NCI-H446 (cell line): ENCODE data around the gene CKAP2L.

Experiments used
- DNase-seq, 2 experiments: peaks; one replicate each; lab custom pipeline; 2025; lab: John Stamatoyannopoulos, UW

Gene CKAP2L

GRCh38 chr2:112792419-112792818, 28.0 kb upstream of the CKAP2L start:
- no peak for DNase-seq

GRCh38 chr2:112791693-112792230, 27.4 kb upstream of the CKAP2L start:
- DNase-seq, result no peak

DNA sequence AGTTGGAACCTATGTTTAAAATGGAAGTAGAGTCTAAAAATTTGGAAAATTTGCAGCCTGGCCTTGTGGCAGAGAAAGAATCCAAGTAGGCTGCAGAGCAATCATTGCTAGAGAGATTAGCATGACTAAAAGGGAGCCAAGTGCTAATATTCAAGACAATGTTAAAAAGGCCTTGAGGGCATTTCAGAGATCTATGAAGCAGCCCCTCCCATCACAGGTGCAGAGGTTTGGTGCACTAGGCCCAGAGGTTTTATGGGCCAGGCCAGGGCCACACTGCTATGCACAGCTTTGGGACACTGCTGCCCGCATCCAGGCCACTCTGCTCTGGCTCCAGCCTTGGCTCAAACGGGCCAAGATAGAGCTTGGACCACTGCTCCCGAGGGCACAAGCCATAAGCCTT, 26.6 kb upstream of the CKAP2L start:
- no peak for DNase-seq

- no peak for DNase-seq
Observed at GRCh38 chr2:112790305-112790704, 25.9 kb upstream of the CKAP2L start.

DNA sequence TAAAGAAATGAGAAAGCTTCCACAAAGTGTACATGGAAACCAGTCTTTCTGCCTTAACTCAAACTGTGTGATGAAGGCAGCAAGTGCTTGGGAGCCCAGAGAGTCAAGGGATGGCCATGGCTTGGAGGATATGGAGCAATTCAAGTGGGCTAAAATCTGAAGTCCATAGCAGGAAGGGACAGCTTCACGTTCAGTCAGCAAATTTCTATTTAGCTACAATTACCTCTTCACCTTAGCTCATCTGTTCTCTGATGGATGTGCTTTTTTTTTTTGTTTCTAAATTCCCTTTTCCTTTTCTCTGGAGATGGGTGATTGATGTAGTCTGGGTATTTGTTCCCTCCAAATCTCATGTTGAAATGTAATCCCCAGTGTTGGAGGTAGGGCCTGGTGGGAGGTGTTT, 24.8 kb upstream of the CKAP2L start:
- DNase-seq, result no peak

- DNase-seq, result no peak
Observed at GRCh38 chr2:112788653-112789052, 24.2 kb upstream of the CKAP2L start.

- no peak for DNase-seq
Observed at GRCh38 chr2:112787729-112788393, 23.5 kb upstream of the CKAP2L start.

DNA sequence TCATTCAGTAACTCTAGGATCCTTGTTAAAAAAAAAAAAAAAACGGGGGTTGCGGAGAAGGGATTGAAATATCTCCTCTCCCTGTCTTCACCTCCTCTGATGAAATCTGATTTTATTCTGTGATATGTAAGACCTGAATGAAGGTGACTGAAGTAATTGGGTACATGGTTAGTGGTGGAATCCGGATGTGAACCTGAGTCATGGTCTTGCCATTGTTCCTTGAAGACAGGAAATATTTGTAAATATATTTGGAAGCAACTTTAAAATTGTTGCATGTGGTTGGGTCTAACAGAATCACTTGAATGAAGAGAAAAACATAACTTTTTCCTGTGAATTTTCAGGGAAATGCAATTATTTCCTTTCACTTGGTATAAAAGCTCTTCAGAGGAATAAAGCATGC, 22.9 kb upstream of the CKAP2L start:
- DNase-seq, result no peak

- no peak for DNase-seq
Observed at GRCh38 chr2:112784199-112785189, 20.1 kb upstream of the CKAP2L start, which contains the start of gene IL1A. Gene IL1A (minus strand): TSS chr2:112784493. CDS start chr2:112783770, 723 bp downstream.

GRCh38 chr2:112783187-112783714, 18.8 kb upstream of the CKAP2L start:
- DNase-seq, result no peak

DNA sequence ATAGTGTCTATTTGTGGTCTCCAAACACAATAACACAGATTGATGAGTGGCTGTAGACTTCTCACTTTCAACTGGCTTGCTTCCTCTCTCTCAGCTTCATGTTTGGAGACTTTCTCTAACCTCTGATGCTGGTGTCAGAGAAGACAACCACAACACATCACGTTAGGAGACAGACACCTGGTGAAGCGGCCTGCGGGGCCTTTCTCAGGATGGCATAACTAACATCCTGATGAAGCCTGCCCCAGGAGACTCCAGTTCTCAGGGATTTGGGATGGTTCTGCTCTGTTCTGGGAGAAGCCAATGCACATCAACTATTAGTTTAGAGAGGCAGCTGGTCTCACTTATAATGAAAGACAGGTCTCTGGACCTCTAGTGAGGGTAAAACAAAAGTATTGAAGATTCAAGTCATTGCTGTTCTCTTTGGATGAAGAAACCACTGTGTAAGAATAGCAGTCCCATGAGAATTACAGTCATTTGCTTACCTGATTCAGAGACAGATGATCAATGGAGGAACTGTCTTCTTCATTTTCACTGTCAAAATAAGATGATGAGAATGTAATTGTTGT, 17.9 kb upstream of the CKAP2L start:
- DNase-seq, result no peak

DNA sequence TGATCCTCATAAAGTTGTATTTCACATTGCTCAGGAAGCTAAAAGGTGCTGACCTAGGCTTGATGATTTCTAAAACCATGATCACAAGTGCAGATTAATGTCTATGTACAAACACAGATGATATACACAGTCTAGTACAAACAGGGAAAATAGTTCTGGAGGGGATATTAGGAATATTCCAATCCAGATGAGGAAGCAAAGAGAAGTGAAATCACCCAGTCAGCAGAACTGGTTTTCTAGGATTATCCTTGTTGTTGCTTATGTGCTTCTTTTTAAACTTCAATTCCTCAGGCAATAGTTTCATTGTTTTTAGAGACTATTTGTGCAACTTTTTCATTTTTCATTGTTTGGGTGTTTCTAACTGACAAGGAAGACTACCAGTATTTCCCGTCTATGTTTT, 15.2 kb upstream of the CKAP2L start:
- DNase-seq, result no peak

- DNase-seq, result no peak
Observed at GRCh38 chr2:112777036-112777435, 12.6 kb upstream of the CKAP2L start.

DNA sequence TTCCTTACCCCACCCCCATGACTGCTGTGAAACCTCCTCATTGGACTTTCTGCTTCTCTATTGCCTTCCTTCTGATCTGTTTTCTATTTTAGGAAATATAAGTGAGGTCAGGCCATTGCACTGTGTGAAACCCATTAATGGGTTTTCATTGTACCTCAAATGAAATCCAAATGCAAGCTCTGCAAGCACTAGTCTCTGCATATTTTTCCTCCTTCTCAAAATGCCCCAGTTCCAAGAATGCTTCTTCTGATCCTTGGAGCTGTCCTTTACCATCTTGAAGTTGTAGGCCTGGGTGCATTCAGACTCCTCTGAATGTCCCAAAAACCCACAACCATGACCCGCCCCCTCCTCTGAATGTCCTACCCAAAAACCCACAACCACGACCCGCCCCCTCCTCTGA, 11.7 kb upstream of the CKAP2L start:
- DNase-seq, result no peak

GRCh38 chr2:112774536-112775285, 10.3 kb upstream of the CKAP2L start:
- DNase-seq, result no peak

- no peak for DNase-seq
Observed at GRCh38 chr2:112773556-112773955, 9.1 kb upstream of the CKAP2L start.

DNA sequence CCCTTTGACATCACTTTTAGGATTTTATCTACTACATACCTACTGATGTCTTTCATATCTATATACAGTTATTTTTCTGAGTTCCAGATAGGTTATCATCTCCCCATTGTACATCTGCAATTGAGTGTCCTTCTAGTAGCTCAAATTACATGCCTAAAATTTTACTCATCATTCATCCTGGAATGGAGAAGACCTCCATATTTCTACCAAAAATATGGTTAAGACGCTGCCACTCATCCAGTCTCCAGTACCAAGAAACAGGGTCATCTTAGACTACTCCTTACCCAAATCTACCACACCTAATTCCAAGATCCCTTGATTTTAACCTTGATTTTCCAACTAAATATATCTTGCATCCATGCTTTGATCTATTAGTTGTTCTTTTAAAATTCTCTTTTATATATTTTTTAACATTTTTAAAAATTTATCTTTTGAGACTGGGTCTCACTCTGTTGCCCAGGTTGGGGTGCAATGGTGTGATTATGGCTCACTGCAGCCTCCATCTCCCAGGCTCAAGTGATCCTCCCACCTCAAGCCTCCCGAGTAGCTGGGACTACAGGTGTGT, 8.6 kb upstream of the CKAP2L start:
- DNase-seq, result no peak

DNA sequence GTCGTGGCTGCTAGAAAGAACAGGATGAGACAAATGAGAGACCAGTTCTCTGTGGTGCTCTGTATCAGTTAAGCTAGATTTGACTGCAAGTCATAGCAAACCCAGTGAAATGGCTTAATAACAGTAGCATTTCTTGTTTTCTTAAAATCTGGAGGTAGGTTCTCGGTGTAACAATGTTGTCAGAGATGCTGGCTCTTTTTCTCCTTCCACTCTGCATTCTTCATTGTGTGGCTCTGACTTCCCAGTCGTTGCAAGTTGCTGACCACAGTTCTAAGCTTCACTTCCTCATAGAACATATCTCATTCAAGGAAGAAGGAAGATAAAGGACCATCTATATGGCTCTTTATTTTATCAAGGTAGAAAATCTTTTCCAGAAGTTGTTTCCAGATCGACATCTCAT, 7.9 kb upstream of the CKAP2L start:
- no peak for DNase-seq

- no peak for DNase-seq
Observed at GRCh38 chr2:112768432-112768831, 4.0 kb upstream of the CKAP2L start.

DNA sequence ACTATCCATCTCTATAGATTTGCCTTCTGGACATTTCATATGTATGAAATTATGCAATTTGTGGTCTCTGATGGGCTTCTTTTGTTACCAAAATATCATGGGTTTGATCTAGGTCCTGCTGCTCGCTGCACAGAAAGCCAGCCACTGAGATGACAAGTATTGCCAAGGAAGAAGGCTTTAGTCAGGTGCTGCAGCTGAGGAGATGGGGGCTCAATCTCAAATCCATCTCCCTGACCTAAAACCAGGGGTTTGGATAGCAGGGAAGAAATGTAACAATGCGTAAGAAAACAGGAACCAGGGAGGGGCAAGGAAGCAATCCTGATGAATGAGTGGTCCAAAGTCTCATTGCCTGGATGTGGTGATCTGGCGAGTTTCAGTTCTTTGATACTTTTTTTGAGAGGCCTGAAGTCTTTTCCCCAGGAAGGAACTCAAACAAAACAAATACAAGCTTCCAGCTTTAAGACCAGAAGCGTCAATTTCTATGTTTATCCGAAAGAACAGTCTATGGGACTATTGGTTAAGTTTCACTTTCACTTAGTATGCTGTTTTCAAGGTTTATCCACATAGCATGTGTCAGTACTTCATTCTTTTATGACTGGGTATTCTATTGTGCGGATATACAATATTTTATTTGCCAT, 3.4 kb upstream of the CKAP2L start:
- no peak for DNase-seq

GRCh38 chr2:112765251-112765650, 842 bp upstream of the CKAP2L start:
- no peak for DNase-seq
